IMR-90 (cell line): ENCODE data around the gene RPS6KA5. TPM values are rescaled to one million over a fixed set of nuclear protein-coding genes. Genes with fewer than 3 reads are reported as not detected.

Experiments
- ATAC-seq: fragments of 200-7000 bp; cut with Tn5 transposase; 2 replicates; pipeline ENCODE4 v1.9.1; 2020; ENCODE audit warnings: low read depth, mild to moderate bottlenecking, moderate library complexity
- BruUV-seq: library from RNA; stranded (reverse); fragments of 400-500 nt; replicated peaks from 2 replicates; lab custom pipeline; 2021; lab: Mats Ljungman, UMichigan
- CTCF ChIA-PET: fragments of 300-600 bp; formaldehyde crosslinking; extraction: SDS; loops from one replicate; lab custom pipeline; 2021; ENCODE audit warnings: antibody characterized with exemption; lab: Yijun Ruan, JAX
- POLR2A ChIA-PET: fragments of 300-600 bp; sonication (Branson Sonifier 250); formaldehyde crosslinking; loops from one replicate; lab custom pipeline; 2022; ENCODE audit warnings: antibody characterized with exemption; ENCODE audit not compliant: unreplicated experiment; lab: Charles Lee
- DNase-seq: peaks from one replicate; pipeline ENCODE4 v3.0.0; 2013
- H2AFZ ChIP-seq: replicated peaks from 2 replicates; pipeline ENCODE3; 2013; ENCODE audit warnings: low read length, mild to moderate bottlenecking; ENCODE audit not compliant: poor library complexity
- H2AK5ac ChIP-seq: 2 replicates; pipeline ENCODE4 v1.6.1; 2013; ENCODE audit warnings: low read depth, low read length, inconsistent platforms
- H2AK9ac ChIP-seq: replicated peaks from 2 replicates; pipeline ENCODE3; 2013; ENCODE audit warnings: mild to moderate bottlenecking, low read depth, low read length, moderate library complexity; ENCODE audit not compliant: poor library complexity
- H2BK120ac ChIP-seq: 2 replicates; pipeline ENCODE4 v1.6.1; 2013; ENCODE audit warnings: low read depth, low read length, inconsistent platforms
- H2BK15ac ChIP-seq: 3 replicates; pipeline ENCODE4 v1.6.1; 2013; ENCODE audit warnings: low read depth, low read length, inconsistent platforms
- H2BK20ac ChIP-seq: 2 replicates; pipeline ENCODE4 v1.6.1; 2013; ENCODE audit warnings: low read depth, mild to moderate bottlenecking, inconsistent platforms, low read length, moderate library complexity
- H2BK5ac ChIP-seq: 2 replicates; pipeline ENCODE4 v1.6.1; 2013; ENCODE audit warnings: mild to moderate bottlenecking, low read depth, low read length, inconsistent platforms; ENCODE audit not compliant: poor library complexity, severe bottlenecking
- H3K14ac ChIP-seq: replicated peaks from 2 replicates; pipeline ENCODE4 v1.6.1; 2013; ENCODE audit warnings: low read depth, low read length, inconsistent platforms
- H3K18ac ChIP-seq: 2 replicates; pipeline ENCODE4 v1.6.1; 2013; ENCODE audit warnings: low read depth, low read length, control low read depth
- H3K23ac ChIP-seq: 2 replicates; pipeline ENCODE4 v1.6.1; 2013; ENCODE audit warnings: low read depth, low read length, inconsistent platforms
- H3K27ac ChIP-seq: 2 replicates; pipeline ENCODE4 v1.5.1; 2013; ENCODE audit warnings: mild to moderate bottlenecking, control low read depth, low read length; ENCODE audit not compliant: insufficient read depth
- H3K27me3 ChIP-seq: 2 replicates; pipeline ENCODE4 v1.6.1; 2013; ENCODE audit warnings: low read length; ENCODE audit not compliant: control insufficient read depth, insufficient read depth
- H3K36me3 ChIP-seq: 2 replicates; pipeline ENCODE4 v1.6.1; 2013; ENCODE audit warnings: low read length, mixed read lengths; ENCODE audit not compliant: control insufficient read depth, insufficient read depth
- H3K4ac ChIP-seq: 2 replicates; pipeline ENCODE4 v1.6.1; 2013; ENCODE audit warnings: low read depth, low read length, inconsistent platforms
- H3K4me1 ChIP-seq: 2 replicates; pipeline ENCODE4 v1.6.1; 2013; ENCODE audit warnings: low read length, mixed read lengths; ENCODE audit not compliant: control insufficient read depth, insufficient read depth
- H3K4me2 ChIP-seq: 2 replicates; pipeline ENCODE4 v1.6.1; 2013; ENCODE audit warnings: low read depth, mild to moderate bottlenecking, control low read depth, low read length, moderate library complexity
- H3K4me3 ChIP-seq: 2 replicates; pipeline ENCODE4 v1.5.1; 2013; ENCODE audit warnings: low read depth, mild to moderate bottlenecking, control low read depth, low read length, moderate library complexity; ENCODE audit not compliant: insufficient read depth
- H3K56ac ChIP-seq: 2 replicates; pipeline ENCODE4 v1.6.1; 2013; ENCODE audit warnings: low read length, inconsistent platforms; ENCODE audit not compliant: insufficient read depth; ENCODE audit errors: extremely low read depth
- H3K79me1 ChIP-seq, 2 experiments: 2 replicates each; pipeline ENCODE4 v1.6.1; 2013; ENCODE audit warnings: low read length in 2 of 2, inconsistent platforms in 1 of 2, low read depth in 1 of 2
- H3K9ac ChIP-seq: 2 replicates; pipeline ENCODE4 v1.6.1; 2013; ENCODE audit warnings: low read depth, low read length, control low read depth
- H3K9me1 ChIP-seq: 2 replicates; pipeline ENCODE4 v1.6.1; 2013; ENCODE audit warnings: low read length, inconsistent platforms; ENCODE audit not compliant: insufficient read depth
- H3K9me3 ChIP-seq: 2 replicates; pipeline ENCODE4 v1.6.1; 2013; ENCODE audit warnings: low read length; ENCODE audit not compliant: control insufficient read depth, insufficient read depth
- H4K20me1 ChIP-seq: 2 replicates; pipeline ENCODE4 v1.6.1; 2013; ENCODE audit warnings: low read length, inconsistent platforms; ENCODE audit not compliant: insufficient read depth
- H4K5ac ChIP-seq: 2 replicates; pipeline ENCODE4 v1.6.1; 2013; ENCODE audit warnings: mild to moderate bottlenecking, low read depth, low read length, control low read depth
- H4K8ac ChIP-seq, 2 experiments: 2 replicates each; pipeline ENCODE4 v1.6.1; 2013; ENCODE audit warnings: low read depth in 2 of 2, low read length in 2 of 2, control low read depth in 1 of 2, inconsistent platforms in 1 of 2
- H4K91ac ChIP-seq: 2 replicates; pipeline ENCODE4 v1.6.1; 2013; ENCODE audit warnings: low read depth, low read length, inconsistent platforms; ENCODE audit not compliant: insufficient read depth
- BHLHE40 ChIP-seq: fragments of 150-350 bp; IDR thresholded peaks from 2 replicates; pipeline ENCODE4 v1.6.1; 2016; ENCODE audit warnings: mild to moderate bottlenecking, low read depth, low read length
- CHD1 ChIP-seq: IDR thresholded peaks from 2 replicates; pipeline ENCODE4 v1.6.1; 2012; ENCODE audit warnings: low read depth, low read length, improper control_type of control experiment
- MAFK ChIP-seq: IDR thresholded peaks from 2 replicates; pipeline ENCODE4 v1.6.1; 2012; ENCODE audit warnings: low read depth, low read length, improper control_type of control experiment
- RAD21 ChIP-seq: IDR thresholded peaks from 2 replicates; pipeline ENCODE4 v1.6.1; 2012; ENCODE audit warnings: low read length, improper control_type of control experiment
- RCOR1 ChIP-seq: IDR thresholded peaks from 2 replicates; pipeline ENCODE4 v1.6.1; 2012; ENCODE audit warnings: mild to moderate bottlenecking, low read length, improper control_type of control experiment; ENCODE audit not compliant: insufficient replicate concordance
- RFX5 ChIP-seq: IDR thresholded peaks from 2 replicates; pipeline ENCODE4 v1.8.0; 2012; ENCODE audit warnings: low read depth, mild to moderate bottlenecking, low read length, moderate library complexity
- WGBS, 2 experiments: methylation state at CpG; one replicate each; pipeline versions ENCODE4 v1.1.5 to v1.1.7; 2013; ENCODE audit warnings: missing lambda C conversion rate in 2 of 2; ENCODE audit not compliant: insufficient read length in 1 of 2; ENCODE audit errors: extremely low coverage in 2 of 2; 5-methylcytosine and 5-hydroxymethylcytosine counted together
- dilution Hi-C: fragments of 300-500 bp; cut with HindIII; formaldehyde crosslinking; loops from one replicate; pipeline ENCODE4 v1.14.3; 2018; ENCODE audit warnings: low sequenced_read_pairs; ENCODE audit not compliant: unreplicated experiment
- in situ Hi-C: fragments of 300-500 bp; cut with MboI; formaldehyde crosslinking; loops from 3 replicates; pipeline ENCODE4 v1.14.3; 2019; ENCODE audit warnings: low sequenced_read_pairs, inconsistent platforms, mixed read lengths
- intact Hi-C: fragments of 100-400 bp; cut with micrococcal nuclease; formaldehyde crosslinking; loops from 2 replicates; pipeline ENCODE4 v1.10.0; 2022
- polyA plus RNA-seq, 3 experiments: library from polyadenylated mRNA; depleted of rRNA; stranded (reverse); fragments of >200 nt; gene quantifications; 2 replicates each; pipeline ENCODE4 v1.2.3, GENCODE V29; 2012; ENCODE audit warnings: low replicate concordance in 1 of 3
- total RNA-seq: library from RNA; depleted of rRNA; stranded (reverse); fragments of >200 nt; gene quantifications from 2 replicates; pipeline ENCODE4 v1.2.3, GENCODE V29; 2012
- TF ChIP-seq, protein P1 (sequence below): conservative IDR thresholded peaks from 2 replicates; pipeline ENCODE4 v1.5.1; 2012; ENCODE audit warnings: mild to moderate bottlenecking, low read depth, low read length, improper control_type of control experiment
- TF ChIP-seq, protein P2 (sequence below): fragments of 150-350 bp; IDR thresholded peaks from 2 replicates; pipeline ENCODE4 v1.6.1; 2017; ENCODE audit warnings: mild to moderate bottlenecking, antibody characterized with exemption, low read length, low read depth
- TF ChIP-seq, protein P3 (sequence below): fragments of 150-350 bp; IDR thresholded peaks from 2 replicates; pipeline ENCODE4 v1.6.1; 2016; ENCODE audit warnings: low read depth, mild to moderate bottlenecking, low read length, moderate library complexity, borderline replicate concordance

RPS6KA5 gene
- total and polyA plus RNA-seq, 2 of the 4 experiments (the other 2 are of a cell fraction), result 0.36 TPM

DNA sequence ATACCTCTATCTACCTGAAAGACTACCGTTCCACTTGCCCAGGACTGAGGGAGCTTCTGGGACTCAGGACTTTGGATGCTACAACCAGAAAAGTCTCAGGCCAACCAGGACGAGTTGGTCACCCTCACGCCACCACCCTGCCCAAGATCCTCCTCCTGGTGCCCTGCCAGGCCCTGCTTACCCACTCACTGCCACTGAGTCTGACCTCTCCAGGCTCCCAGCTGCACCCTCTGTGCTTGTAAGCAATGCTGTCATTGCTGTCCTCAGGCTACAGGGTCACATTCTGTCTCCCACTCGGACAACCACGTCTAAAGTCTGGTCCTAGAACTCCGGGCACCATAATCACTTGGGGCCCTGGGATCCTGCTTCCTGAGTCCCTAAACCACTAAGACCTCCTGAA lies 253.4 kb downstream of the RPS6KA5 start:
- no TSS peak for BruUV-seq
- no peak overlapping the region for H2BK120ac ChIP-seq
- ATAC-seq (no peak), DNase-seq (no peak)
- WGBS, 2 experiments, result 75% methylated on average over 4 of the region's 6 CpGs; no CpG with 5 or more reads in 1 of the 2 experiments
- H3K4ac ChIP-seq, result no peak overlapping the region
- H2AK5ac ChIP-seq, result no peak overlapping the region
- 0 out of 2 replicates have a peak overlapping the region, but pooled peaks have one; percentile 11 for H3K23ac ChIP-seq
- intact Hi-C loops, result no loop called here
- no peak overlapping the region for H3K56ac ChIP-seq
- H3K27me3 ChIP-seq, result no peaks in the 10 kb centered on the region
- no peak overlapping the region for H2BK15ac ChIP-seq
- ChIA-PET CTCF (no interaction called here), POLR2A (no interaction called here)
- no peak overlapping the region for H2BK20ac ChIP-seq
- no peak overlapping the region for H3K4me3 ChIP-seq
- H3K79me1 ChIP-seq, result peaks cover 29 to 68% of the 10 kb centered on the region in 2 experiments
- H2BK5ac ChIP-seq, result no peak overlapping the region
- TF ChIP-seq RAD21 (no peak), RCOR1 (no peak), RFX5 (no peak), BHLHE40 (no peak), CHD1 (no peak), MAFK (no peak)
- TF ChIP-seq, protein P1, sequence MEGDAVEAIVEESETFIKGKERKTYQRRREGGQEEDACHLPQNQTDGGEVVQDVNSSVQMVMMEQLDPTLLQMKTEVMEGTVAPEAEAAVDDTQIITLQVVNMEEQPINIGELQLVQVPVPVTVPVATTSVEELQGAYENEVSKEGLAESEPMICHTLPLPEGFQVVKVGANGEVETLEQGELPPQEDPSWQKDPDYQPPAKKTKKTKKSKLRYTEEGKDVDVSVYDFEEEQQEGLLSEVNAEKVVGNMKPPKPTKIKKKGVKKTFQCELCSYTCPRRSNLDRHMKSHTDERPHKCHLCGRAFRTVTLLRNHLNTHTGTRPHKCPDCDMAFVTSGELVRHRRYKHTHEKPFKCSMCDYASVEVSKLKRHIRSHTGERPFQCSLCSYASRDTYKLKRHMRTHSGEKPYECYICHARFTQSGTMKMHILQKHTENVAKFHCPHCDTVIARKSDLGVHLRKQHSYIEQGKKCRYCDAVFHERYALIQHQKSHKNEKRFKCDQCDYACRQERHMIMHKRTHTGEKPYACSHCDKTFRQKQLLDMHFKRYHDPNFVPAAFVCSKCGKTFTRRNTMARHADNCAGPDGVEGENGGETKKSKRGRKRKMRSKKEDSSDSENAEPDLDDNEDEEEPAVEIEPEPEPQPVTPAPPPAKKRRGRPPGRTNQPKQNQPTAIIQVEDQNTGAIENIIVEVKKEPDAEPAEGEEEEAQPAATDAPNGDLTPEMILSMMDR, result no peak
- TF ChIP-seq, protein P2, sequence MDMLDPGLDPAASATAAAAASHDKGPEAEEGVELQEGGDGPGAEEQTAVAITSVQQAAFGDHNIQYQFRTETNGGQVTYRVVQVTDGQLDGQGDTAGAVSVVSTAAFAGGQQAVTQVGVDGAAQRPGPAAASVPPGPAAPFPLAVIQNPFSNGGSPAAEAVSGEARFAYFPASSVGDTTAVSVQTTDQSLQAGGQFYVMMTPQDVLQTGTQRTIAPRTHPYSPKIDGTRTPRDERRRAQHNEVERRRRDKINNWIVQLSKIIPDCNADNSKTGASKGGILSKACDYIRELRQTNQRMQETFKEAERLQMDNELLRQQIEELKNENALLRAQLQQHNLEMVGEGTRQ, result no peak
- TF ChIP-seq, protein P3, sequence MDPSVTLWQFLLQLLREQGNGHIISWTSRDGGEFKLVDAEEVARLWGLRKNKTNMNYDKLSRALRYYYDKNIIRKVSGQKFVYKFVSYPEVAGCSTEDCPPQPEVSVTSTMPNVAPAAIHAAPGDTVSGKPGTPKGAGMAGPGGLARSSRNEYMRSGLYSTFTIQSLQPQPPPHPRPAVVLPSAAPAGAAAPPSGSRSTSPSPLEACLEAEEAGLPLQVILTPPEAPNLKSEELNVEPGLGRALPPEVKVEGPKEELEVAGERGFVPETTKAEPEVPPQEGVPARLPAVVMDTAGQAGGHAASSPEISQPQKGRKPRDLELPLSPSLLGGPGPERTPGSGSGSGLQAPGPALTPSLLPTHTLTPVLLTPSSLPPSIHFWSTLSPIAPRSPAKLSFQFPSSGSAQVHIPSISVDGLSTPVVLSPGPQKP, result no peak
- peaks cover 16% of the 10 kb centered on the region for H3K9me1 ChIP-seq
- peak overlapping the region; percentile 39 for H2AK9ac ChIP-seq
- H4K5ac ChIP-seq, result no peak overlapping the region
- dilution Hi-C loops, result no loop called here
- no peak overlapping the region for H4K8ac ChIP-seq
- H2AFZ ChIP-seq, result no peak overlapping the region
- no peak overlapping the region for H3K4me2 ChIP-seq
- H3K18ac ChIP-seq, result no peak overlapping the region
- no peaks in the 10 kb centered on the region for H3K36me3 ChIP-seq
- no peak overlapping the region for H3K27ac ChIP-seq
- no peaks in the 10 kb centered on the region for H3K9me3 ChIP-seq
- in situ Hi-C loops, result no loop called here
- no peak overlapping the region for H4K91ac ChIP-seq
- H3K14ac ChIP-seq, result no peak overlapping the region
- no peak overlapping the region for H3K9ac ChIP-seq
- peaks cover 28% of the 10 kb centered on the region for H4K20me1 ChIP-seq
- H3K4me1 ChIP-seq, result peaks cover 2% of the 10 kb centered on the region; the same call in 1 of the 2 replicates
